ENCODE results near the gene BTBD10.

BTBD10 gene

DNA sequence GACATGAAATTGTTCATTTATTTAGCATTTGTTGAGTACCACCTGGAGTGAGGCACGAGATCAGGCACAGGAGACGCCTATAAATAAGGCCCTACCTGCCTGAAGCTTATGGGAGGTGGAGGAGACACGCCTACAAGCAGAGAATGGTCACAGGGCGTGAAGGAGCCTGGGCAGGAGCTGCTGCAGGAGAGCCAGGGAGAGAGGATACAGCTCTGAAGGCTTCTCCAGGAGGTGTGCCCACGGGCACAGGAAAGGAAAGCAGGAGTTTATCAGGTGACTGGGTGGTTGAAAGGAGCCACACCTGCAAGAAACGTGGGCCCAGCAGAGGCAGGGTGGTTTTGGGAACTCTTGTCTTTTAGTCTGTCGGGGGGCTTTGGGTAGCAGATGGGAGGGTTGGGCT lies 115.1 kb downstream of the BTBD10 start (continued):
- TF ChIP-seq, protein P1, sequence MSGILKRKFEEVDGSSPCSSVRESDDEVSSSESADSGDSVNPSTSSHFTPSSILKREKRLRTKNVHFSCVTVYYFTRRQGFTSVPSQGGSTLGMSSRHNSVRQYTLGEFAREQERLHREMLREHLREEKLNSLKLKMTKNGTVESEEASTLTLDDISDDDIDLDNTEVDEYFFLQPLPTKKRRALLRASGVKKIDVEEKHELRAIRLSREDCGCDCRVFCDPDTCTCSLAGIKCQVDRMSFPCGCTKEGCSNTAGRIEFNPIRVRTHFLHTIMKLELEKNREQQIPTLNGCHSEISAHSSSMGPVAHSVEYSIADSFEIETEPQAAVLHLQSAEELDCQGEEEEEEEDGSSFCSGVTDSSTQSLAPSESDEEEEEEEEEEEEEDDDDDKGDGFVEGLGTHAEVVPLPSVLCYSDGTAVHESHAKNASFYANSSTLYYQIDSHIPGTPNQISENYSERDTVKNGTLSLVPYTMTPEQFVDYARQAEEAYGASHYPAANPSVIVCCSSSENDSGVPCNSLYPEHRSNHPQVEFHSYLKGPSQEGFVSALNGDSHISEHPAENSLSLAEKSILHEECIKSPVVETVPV (CRISPR knock-in tag; IDR thresholded peaks at IDR 0.05), result no peak
- TF ChIP-seq ESRRG (CRISPR knock-in tag; IDR thresholded peaks at IDR 0.05), result no peak
- no peak for TF ChIP-seq TOX (CRISPR knock-in tag; IDR thresholded peaks at IDR 0.05; ENCODE audit: borderline replicate concordance)

DNA sequence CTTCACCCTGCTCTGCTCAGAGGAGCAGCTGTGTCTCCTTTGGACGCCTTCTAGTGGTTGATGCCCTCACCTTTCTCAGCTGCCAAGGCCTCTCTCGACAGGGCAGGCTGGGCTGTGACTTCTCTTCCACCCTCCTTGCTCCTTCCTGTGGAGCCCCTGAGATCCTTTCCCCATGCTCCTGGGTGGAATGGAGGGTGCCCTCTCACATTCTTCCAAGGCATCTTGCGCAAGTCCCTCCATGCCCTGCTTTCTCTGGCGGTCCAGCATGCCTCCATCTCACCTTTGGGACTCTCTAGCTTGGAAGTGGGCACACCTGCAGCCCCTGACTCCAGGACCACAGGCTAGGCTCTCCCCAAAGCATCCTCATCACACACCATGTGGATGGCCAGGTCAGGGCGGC lies 116.6 kb downstream of the BTBD10 start:
- TF ChIP-seq CSDC2 (CRISPR knock-in tag; IDR thresholded peaks at IDR 0.05) (no peak), SNAI2 (CRISPR knock-in tag; IDR thresholded peaks at IDR 0.05) (no peak), ESRRG (CRISPR knock-in tag; IDR thresholded peaks at IDR 0.05) (no peak), ZNF565 (CRISPR knock-in tag; conservative IDR thresholded peaks at IDR 0.05; ENCODE audit: low read depth) (no peak), ZC3H10 (CRISPR knock-in tag; IDR thresholded peaks at IDR 0.05) (no peak), ZNF70 (CRISPR knock-in tag; IDR thresholded peaks at IDR 0.05) (no peak)
- TF ChIP-seq, protein P2, sequence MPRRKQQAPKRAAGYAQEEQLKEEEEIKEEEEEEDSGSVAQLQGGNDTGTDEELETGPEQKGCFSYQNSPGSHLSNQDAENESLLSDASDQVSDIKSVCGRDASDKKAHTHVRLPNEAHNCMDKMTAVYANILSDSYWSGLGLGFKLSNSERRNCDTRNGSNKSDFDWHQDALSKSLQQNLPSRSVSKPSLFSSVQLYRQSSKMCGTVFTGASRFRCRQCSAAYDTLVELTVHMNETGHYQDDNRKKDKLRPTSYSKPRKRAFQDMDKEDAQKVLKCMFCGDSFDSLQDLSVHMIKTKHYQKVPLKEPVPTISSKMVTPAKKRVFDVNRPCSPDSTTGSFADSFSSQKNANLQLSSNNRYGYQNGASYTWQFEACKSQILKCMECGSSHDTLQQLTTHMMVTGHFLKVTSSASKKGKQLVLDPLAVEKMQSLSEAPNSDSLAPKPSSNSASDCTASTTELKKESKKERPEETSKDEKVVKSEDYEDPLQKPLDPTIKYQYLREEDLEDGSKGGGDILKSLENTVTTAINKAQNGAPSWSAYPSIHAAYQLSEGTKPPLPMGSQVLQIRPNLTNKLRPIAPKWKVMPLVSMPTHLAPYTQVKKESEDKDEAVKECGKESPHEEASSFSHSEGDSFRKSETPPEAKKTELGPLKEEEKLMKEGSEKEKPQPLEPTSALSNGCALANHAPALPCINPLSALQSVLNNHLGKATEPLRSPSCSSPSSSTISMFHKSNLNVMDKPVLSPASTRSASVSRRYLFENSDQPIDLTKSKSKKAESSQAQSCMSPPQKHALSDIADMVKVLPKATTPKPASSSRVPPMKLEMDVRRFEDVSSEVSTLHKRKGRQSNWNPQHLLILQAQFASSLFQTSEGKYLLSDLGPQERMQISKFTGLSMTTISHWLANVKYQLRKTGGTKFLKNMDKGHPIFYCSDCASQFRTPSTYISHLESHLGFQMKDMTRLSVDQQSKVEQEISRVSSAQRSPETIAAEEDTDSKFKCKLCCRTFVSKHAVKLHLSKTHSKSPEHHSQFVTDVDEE (CRISPR knock-in tag; IDR thresholded peaks at IDR 0.05), result no peak
- TF ChIP-seq, protein P3, sequence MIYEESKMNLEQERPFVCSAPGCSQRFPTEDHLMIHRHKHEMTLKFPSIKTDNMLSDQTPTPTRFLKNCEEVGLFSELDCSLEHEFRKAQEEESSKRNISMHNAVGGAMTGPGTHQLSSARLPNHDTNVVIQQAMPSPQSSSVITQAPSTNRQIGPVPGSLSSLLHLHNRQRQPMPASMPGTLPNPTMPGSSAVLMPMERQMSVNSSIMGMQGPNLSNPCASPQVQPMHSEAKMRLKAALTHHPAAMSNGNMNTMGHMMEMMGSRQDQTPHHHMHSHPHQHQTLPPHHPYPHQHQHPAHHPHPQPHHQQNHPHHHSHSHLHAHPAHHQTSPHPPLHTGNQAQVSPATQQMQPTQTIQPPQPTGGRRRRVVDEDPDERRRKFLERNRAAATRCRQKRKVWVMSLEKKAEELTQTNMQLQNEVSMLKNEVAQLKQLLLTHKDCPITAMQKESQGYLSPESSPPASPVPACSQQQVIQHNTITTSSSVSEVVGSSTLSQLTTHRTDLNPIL (CRISPR knock-in tag; IDR thresholded peaks at IDR 0.05; ENCODE audit: low read depth), result no peak
- TF ChIP-seq, protein P4, sequence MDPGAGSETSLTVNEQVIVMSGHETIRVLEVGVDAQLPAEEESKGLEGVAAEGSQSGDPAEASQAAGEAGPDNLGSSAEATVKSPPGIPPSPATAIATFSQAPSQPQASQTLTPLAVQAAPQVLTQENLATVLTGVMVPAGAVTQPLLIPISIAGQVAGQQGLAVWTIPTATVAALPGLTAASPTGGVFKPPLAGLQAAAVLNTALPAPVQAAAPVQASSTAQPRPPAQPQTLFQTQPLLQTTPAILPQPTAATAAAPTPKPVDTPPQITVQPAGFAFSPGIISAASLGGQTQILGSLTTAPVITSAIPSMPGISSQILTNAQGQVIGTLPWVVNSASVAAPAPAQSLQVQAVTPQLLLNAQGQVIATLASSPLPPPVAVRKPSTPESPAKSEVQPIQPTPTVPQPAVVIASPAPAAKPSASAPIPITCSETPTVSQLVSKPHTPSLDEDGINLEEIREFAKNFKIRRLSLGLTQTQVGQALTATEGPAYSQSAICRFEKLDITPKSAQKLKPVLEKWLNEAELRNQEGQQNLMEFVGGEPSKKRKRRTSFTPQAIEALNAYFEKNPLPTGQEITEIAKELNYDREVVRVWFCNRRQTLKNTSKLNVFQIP (CRISPR knock-in tag; IDR thresholded peaks at IDR 0.05; ENCODE audit: borderline replicate concordance, low read depth), result no peak
- no peak for ATAC-seq

DNA sequence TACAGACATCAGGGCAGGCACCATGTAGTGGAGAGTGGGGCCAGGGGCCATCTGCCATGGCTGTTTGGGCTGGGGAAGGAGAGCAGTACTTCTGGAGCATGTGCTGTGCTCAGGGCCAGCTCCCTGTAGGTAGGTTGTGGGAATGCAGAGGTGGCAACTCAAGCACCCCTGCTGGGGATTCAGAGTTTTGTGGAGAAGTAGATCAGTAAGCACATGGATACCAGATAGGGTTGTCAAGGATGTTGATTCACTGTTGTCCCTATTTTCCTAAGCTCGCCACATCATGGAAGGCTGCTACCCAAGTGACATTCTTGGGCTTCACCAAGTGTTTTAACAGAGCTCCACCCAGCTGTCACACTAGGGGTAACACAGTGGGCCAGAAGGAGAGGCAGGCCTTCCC lies 118.2 kb downstream of the BTBD10 start:
- no peak for ATAC-seq
- TF ChIP-seq TCF4 (CRISPR knock-in tag; IDR thresholded peaks at IDR 0.05; ENCODE audit: borderline replicate concordance) (no peak), ZC3H10 (CRISPR knock-in tag; IDR thresholded peaks at IDR 0.05) (no peak), OSR1 (CRISPR knock-in tag; IDR thresholded peaks at IDR 0.05) (no peak), PPARA (CRISPR knock-in tag; IDR thresholded peaks at IDR 0.05; ENCODE audit: borderline replicate concordance) (no peak), ZNF70 (CRISPR knock-in tag; IDR thresholded peaks at IDR 0.05) (no peak), RARB (CRISPR knock-in tag; IDR thresholded peaks at IDR 0.05) (no peak), ISL1 (CRISPR knock-in tag; IDR thresholded peaks at IDR 0.05) (no peak), ARNTL (CRISPR knock-in tag; IDR thresholded peaks at IDR 0.05; ENCODE audit: borderline replicate concordance, low read depth) (no peak), ZNF565 (CRISPR knock-in tag; conservative IDR thresholded peaks at IDR 0.05; ENCODE audit: low read depth) (no peak), GLIS3 (CRISPR knock-in tag; IDR thresholded peaks at IDR 0.05) (no peak), CSDC2 (CRISPR knock-in tag; IDR thresholded peaks at IDR 0.05) (no peak), TOX (CRISPR knock-in tag; IDR thresholded peaks at IDR 0.05; ENCODE audit: borderline replicate concordance) (no peak), ZNF8 (CRISPR knock-in tag; IDR thresholded peaks at IDR 0.05) (no peak)
- TF ChIP-seq, protein P5, sequence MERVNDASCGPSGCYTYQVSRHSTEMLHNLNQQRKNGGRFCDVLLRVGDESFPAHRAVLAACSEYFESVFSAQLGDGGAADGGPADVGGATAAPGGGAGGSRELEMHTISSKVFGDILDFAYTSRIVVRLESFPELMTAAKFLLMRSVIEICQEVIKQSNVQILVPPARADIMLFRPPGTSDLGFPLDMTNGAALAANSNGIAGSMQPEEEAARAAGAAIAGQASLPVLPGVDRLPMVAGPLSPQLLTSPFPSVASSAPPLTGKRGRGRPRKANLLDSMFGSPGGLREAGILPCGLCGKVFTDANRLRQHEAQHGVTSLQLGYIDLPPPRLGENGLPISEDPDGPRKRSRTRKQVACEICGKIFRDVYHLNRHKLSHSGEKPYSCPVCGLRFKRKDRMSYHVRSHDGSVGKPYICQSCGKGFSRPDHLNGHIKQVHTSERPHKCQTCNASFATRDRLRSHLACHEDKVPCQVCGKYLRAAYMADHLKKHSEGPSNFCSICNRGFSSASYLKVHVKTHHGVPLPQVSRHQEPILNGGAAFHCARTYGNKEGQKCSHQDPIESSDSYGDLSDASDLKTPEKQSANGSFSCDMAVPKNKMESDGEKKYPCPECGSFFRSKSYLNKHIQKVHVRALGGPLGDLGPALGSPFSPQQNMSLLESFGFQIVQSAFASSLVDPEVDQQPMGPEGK (CRISPR knock-in tag; IDR thresholded peaks at IDR 0.05; ENCODE audit: borderline replicate concordance), result no peak
- TF ChIP-seq, protein P1 (CRISPR knock-in tag; IDR thresholded peaks at IDR 0.05), result no peak
- TF ChIP-seq, protein P4 (CRISPR knock-in tag; IDR thresholded peaks at IDR 0.05; ENCODE audit: borderline replicate concordance, low read depth), result no peak
- TF ChIP-seq, protein P3 (CRISPR knock-in tag; IDR thresholded peaks at IDR 0.05; ENCODE audit: low read depth), result no peak
- TF ChIP-seq, protein P2 (CRISPR knock-in tag; IDR thresholded peaks at IDR 0.05), result no peak

All from SK-N-SH treated with all-trans-retinoic acid at 6 μM for 48 hours (cell line).